B cell (primary cell): Measurements from ENCODE around the gene ULK4. TPM values are rescaled to one million over a fixed set of nuclear protein-coding genes. Genes with fewer than 3 reads are reported as not detected.

Experiments used
- ATAC-seq: fragments of 200-7000 bp; cut with Tn5 transposase; one replicate; pipeline ENCODE4 v1.10.0; 2021; ENCODE audit warnings: low read depth, mild to moderate bottlenecking, moderate number of reproducible peaks, moderate library complexity
- CTCF ChIA-PET: fragments of 350-600 bp; sonication (Branson Sonifier 250); formaldehyde crosslinking; loops from one replicate; lab custom pipeline; 2021; ENCODE audit warnings: antibody characterized with exemption, inconsistent platforms; lab: Charles Lee
- POLR2A ChIA-PET: fragments of 350-600 bp; sonication (Branson Sonifier 250); formaldehyde crosslinking; loops from one replicate; lab custom pipeline; 2021; ENCODE audit warnings: antibody characterized with exemption; lab: Charles Lee
- DNase-seq: peaks from one replicate; pipeline ENCODE4 v3.0.0; 2013
- H2AFZ ChIP-seq: 2 replicates; pipeline ENCODE4 v1.6.1; 2012; ENCODE audit warnings: mild to moderate bottlenecking, low read depth, low read length; ENCODE audit not compliant: insufficient read depth, poor library complexity, severe bottlenecking
- H3K27ac ChIP-seq, 2 donors: 1 replicate in 1 of 2; 2 replicates in 1 of 2; pipeline ENCODE4 v1.5.1; 2012 to 2013; ENCODE audit warnings: low read length in 2 of 2, mild to moderate bottlenecking in 2 of 2, moderate library complexity in 1 of 2
- H3K27me3 ChIP-seq, 4 experiments: fragments of 200-600 bp in 1 of 4; sonication (generic) in 1 of 4; replicated peaks in 1 of 4; 1 replicate in 2 of 4; 2 replicates in 2 of 4; pipeline versions ENCODE4 v1.6.1 to v1.7.0; 2013 to 2016; ENCODE audit warnings: low read length in 3 of 4, mild to moderate bottlenecking in 2 of 4, mixed read lengths in 1 of 4, moderate library complexity in 1 of 4; ENCODE audit not compliant: insufficient read depth in 4 of 4, control insufficient read depth in 3 of 4; ENCODE audit errors: control extremely low read depth in 1 of 4
- H3K36me3 ChIP-seq, 2 experiments: replicated peaks in 1 of 2; 1 replicate in 1 of 2; 2 replicates in 1 of 2; pipeline versions ENCODE4 v1.6.1 to v1.7.1; 2013; ENCODE audit warnings: low read length in 1 of 2; ENCODE audit not compliant: insufficient read depth in 2 of 2, control insufficient read depth in 1 of 2; ENCODE audit errors: control extremely low read depth in 1 of 2, extremely low read depth in 1 of 2
- H3K4me1 ChIP-seq, 2 donors: fragments of 200-600 bp in 1 of 2; sonication (generic) in 1 of 2; 1 replicate in 1 of 2; 2 replicates in 1 of 2; pipeline versions ENCODE4 v1.5.1 to v1.6.1; 2013 to 2017; ENCODE audit warnings: low read length in 2 of 2; ENCODE audit not compliant: control insufficient read depth in 2 of 2, insufficient read depth in 2 of 2
- H3K4me2 ChIP-seq: replicated peaks from 2 replicates; pipeline ENCODE3; 2012; ENCODE audit warnings: mild to moderate bottlenecking, low read depth, low read length; ENCODE audit not compliant: poor library complexity, severe bottlenecking
- H3K4me3 ChIP-seq, 5 experiments: fragments of 200-600 bp in 1 of 5; sonication (generic) in 1 of 5; 1 replicate in 3 of 5; 2 replicates in 2 of 5; pipeline versions ENCODE4 v1.5.1 to v1.7.0; 2011 to 2016; ENCODE audit warnings: low read length in 4 of 5, mild to moderate bottlenecking in 4 of 5, low read depth in 2 of 5, control low read depth in 1 of 5, moderate library complexity in 1 of 5; ENCODE audit not compliant: insufficient read depth in 1 of 5; ENCODE audit errors: control extremely low read depth in 1 of 5, extremely low read depth in 1 of 5
- H3K79me2 ChIP-seq: fragments of 200-600 bp; sonication (generic); one replicate; pipeline ENCODE4 v1.6.0; 2016; ENCODE audit warnings: low read length; ENCODE audit not compliant: control insufficient read depth, insufficient read depth
- H3K9ac ChIP-seq: fragments of 200-600 bp; sonication (generic); 2 replicates; pipeline ENCODE4 v1.6.1; 2017; ENCODE audit warnings: mild to moderate bottlenecking, low read length, moderate library complexity
- H3K9me3 ChIP-seq, 3 donors: one replicate each; pipeline versions ENCODE4 v1.6.1 to v1.7.1; 2013; ENCODE audit warnings: low read length in 2 of 3; ENCODE audit not compliant: control insufficient read depth in 2 of 3, insufficient read depth in 1 of 3; ENCODE audit errors: control extremely low read depth in 1 of 3
- H4K20me1 ChIP-seq: 2 replicates; pipeline ENCODE4 v1.6.0; 2012; ENCODE audit warnings: mild to moderate bottlenecking, low read length; ENCODE audit not compliant: insufficient read depth, control insufficient read depth, poor library complexity, severe bottlenecking
- H3K27ac Mint-ChIP-seq: one replicate; pipeline ENCODE4 v1.8.0; 2021; ENCODE audit warnings: mixed read lengths
- H3K27me3 Mint-ChIP-seq: one replicate; pipeline ENCODE4 v1.8.0; 2021; ENCODE audit warnings: mixed read lengths
- H3K4me1 Mint-ChIP-seq: one replicate; pipeline ENCODE4 v1.8.0; 2021; ENCODE audit warnings: mixed read lengths
- H3K4me3 Mint-ChIP-seq: one replicate; pipeline ENCODE4 v1.8.0; 2021; ENCODE audit warnings: mixed read lengths
- H3K9me3 Mint-ChIP-seq: one replicate; pipeline ENCODE4 v1.8.0; 2022; ENCODE audit warnings: mixed read lengths; ENCODE audit not compliant: insufficient read depth
- EZH2 ChIP-seq: IDR thresholded peaks from 2 replicates; pipeline ENCODE4 v1.6.1; 2012; ENCODE audit warnings: borderline replicate concordance, low read depth, mild to moderate bottlenecking, moderate library complexity, low read length; ENCODE audit not compliant: insufficient read depth, poor library complexity, severe bottlenecking
- WGBS: methylation state at CpG from one replicate; pipeline ENCODE4 v1.1.5; 2013; ENCODE audit warnings: missing lambda C conversion rate; ENCODE audit not compliant: insufficient coverage; 5-methylcytosine and 5-hydroxymethylcytosine counted together
- intact Hi-C: fragments of 100-400 bp; cut with micrococcal nuclease; formaldehyde crosslinking; loops from one replicate; pipeline ENCODE4 v1.10.0; 2022
- polyA plus RNA-seq: library from polyadenylated mRNA; depleted of rRNA; stranded (reverse); fragments of >200 nt; gene quantifications from 2 replicates; pipeline ENCODE4 v1.2.3, GENCODE V29; 2012
- total RNA-seq, 2 donors: library from RNA; stranded (reverse); fragments of 120-200 nt in 1 of 2; gene quantifications; 1 replicate in 1 of 2; 2 replicates in 1 of 2; pipeline versions ENCODE4 v1.2.3 to v1.2.4, GENCODE V29; 2013 to 2022
- TF ChIP-seq, protein P1 (sequence below): fragments of 200-600 bp; IDR thresholded peaks from one replicate; pipeline ENCODE4 v1.8.0; 2022; ENCODE audit warnings: antibody characterized with exemption, mild to moderate bottlenecking

The ULK4 gene
- total and polyA plus RNA-seq, 2 donors (not counting 1 experiment from before 2014, with no cell fraction given): 5.2 to 33.7 TPM

GRCh38 chr3:41460736-41461135 lies 501.2 kb downstream of the ULK4 start:
- H3K9me3 Mint-ChIP-seq: no peaks in the 10 kb centered on the region
- Histone ChIP-seq H2AFZ (no peak overlapping the region), H4K20me1 (no peaks in the 10 kb centered on the region), H3K27ac (no peak overlapping the region), H3K9ac (no peak overlapping the region), H3K4me3 (no peak overlapping the region), H3K36me3 (no peaks in the 10 kb centered on the region), H3K27me3 (no peaks in the 10 kb centered on the region), H3K9me3 (no peaks in the 10 kb centered on the region), H3K4me2 (no peak overlapping the region), H3K79me2 (no peaks in the 10 kb centered on the region), H3K4me1 (no peaks in the 10 kb centered on the region)
- ChIA-PET CTCF (no interaction called here), POLR2A (no interaction called here)
- H3K4me1 Mint-ChIP-seq: no peaks in the 10 kb centered on the region
- H3K27ac Mint-ChIP-seq: no peak overlapping the region
- intact Hi-C loops: no loop called here
- WGBS: no CpG with 5 or more reads among the region's 4 CpGs
- H3K27me3 Mint-ChIP-seq: no peaks in the 10 kb centered on the region
- DNase-seq (no peak), ATAC-seq (no peak)
- no peak overlapping the region for H3K4me3 Mint-ChIP-seq
- TF ChIP-seq EZH2: no peak
- TF ChIP-seq, protein P1, sequence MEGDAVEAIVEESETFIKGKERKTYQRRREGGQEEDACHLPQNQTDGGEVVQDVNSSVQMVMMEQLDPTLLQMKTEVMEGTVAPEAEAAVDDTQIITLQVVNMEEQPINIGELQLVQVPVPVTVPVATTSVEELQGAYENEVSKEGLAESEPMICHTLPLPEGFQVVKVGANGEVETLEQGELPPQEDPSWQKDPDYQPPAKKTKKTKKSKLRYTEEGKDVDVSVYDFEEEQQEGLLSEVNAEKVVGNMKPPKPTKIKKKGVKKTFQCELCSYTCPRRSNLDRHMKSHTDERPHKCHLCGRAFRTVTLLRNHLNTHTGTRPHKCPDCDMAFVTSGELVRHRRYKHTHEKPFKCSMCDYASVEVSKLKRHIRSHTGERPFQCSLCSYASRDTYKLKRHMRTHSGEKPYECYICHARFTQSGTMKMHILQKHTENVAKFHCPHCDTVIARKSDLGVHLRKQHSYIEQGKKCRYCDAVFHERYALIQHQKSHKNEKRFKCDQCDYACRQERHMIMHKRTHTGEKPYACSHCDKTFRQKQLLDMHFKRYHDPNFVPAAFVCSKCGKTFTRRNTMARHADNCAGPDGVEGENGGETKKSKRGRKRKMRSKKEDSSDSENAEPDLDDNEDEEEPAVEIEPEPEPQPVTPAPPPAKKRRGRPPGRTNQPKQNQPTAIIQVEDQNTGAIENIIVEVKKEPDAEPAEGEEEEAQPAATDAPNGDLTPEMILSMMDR: no peak

DNA sequence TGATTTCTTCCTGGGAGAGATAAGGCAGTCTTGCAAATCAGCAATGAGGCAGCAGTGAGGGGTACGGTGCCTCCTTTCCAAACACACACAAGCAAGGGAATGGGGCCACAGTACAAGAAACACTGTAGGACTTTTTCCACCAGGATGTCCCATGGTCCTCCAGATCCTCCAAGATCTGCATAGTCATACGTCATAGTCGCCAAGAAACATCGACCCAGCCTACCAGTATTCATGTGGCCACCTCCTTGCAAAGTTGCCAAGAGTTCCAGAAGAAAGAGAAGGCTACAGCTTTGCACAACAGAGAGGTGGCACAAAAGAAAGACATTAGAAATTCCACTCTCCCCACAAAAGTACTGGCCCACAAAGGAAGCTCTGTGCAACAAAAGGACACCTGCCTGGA lies 504.7 kb downstream of the ULK4 start:
- no peak overlapping the region for H3K4me3 Mint-ChIP-seq
- Histone ChIP-seq H3K4me3 (no peak overlapping the region), H2AFZ (no peak overlapping the region), H3K4me2 (no peak overlapping the region), H3K9me3 (no peaks in the 10 kb centered on the region), H4K20me1 (no peaks in the 10 kb centered on the region), H3K9ac (no peak overlapping the region), H3K36me3 (no peaks in the 10 kb centered on the region), H3K27ac (no peak overlapping the region), H3K27me3 (no peaks in the 10 kb centered on the region), H3K79me2 (no peaks in the 10 kb centered on the region), H3K4me1 (no peaks in the 10 kb centered on the region)
- ChIA-PET POLR2A (no interaction called here), CTCF (no interaction called here)
- peaks cover 2% of the 10 kb centered on the region for H3K9me3 Mint-ChIP-seq
- TF ChIP-seq EZH2: no peak
- TF ChIP-seq, protein P1: no peak
- no peak overlapping the region for H3K27ac Mint-ChIP-seq
- intact Hi-C loops: no loop called here
- no peak for ATAC-seq
- 76% methylated on average over 3 of the region's 4 CpGs for WGBS
- H3K4me1 Mint-ChIP-seq: no peaks in the 10 kb centered on the region
- H3K27me3 Mint-ChIP-seq: no peaks in the 10 kb centered on the region
- DNase-seq: no peak
